GM12891 (cell line): Measurements from ENCODE around the gene SELENOW.

Experiments used
- PAX5 ChIP-seq: IDR thresholded peaks from 2 replicates; pipeline ENCODE4 v1.6.1; 2011; ENCODE audit warnings: low read length, moderate library complexity, mild to moderate bottlenecking; ENCODE audit not compliant: insufficient read depth, severe bottlenecking
- POLR2A ChIP-seq: IDR thresholded peaks from 2 replicates; pipeline ENCODE4 v1.6.1; 2011; ENCODE audit warnings: low read depth, low read length, control low read depth
- POLR2AphosphoS5 ChIP-seq: IDR thresholded peaks from 2 replicates; pipeline ENCODE4 v1.6.1; 2011; ENCODE audit warnings: low read depth, low read length, control low read depth
- SPI1 ChIP-seq: IDR thresholded peaks from 2 replicates; pipeline ENCODE4 v1.6.1; 2011; ENCODE audit warnings: low read depth, low read length, control low read depth
- TAF1 ChIP-seq: IDR thresholded peaks from 2 replicates; pipeline ENCODE4 v1.6.1; 2011; ENCODE audit warnings: low read depth, low read length, control low read depth

DNA sequence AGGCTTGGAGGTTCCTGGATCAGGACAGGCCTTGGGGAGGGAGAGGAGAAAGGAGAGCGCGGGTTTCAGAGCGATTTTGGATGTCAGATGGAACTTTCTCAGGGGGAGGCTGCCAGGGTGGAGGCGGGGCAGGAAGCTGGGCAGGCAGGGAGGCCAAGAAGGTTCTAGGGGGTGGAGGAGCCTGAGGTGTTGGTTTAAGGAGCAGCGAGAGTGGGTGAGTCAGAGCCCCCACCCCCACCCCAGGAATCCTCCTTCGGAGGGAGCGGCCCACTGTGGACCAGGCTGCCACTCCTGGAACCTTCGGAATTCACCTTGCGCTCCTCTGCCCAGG lies 49.1 kb upstream of the SELENOW start:
- TF ChIP-seq POLR2A (no peak), POLR2AphosphoS5 (no peak), TAF1 (no peak), SPI1 (no peak), PAX5 (no peak)
